DOHH2 (cell line): ENCODE data around the gene FBLN2.

Source experiments
- CTCF ChIP-seq: fragments of 200-600 bp; sonication (generic); IDR thresholded peaks from one replicate; pipeline ENCODE4 v1.5.1; 2014; ENCODE audit warnings: antibody characterized with exemption, mild to moderate bottlenecking, low read depth, low read length; ENCODE audit not compliant: poor library complexity, severe bottlenecking
- EZH2phosphoT487 ChIP-seq: fragments of 200-600 bp; sonication (generic); IDR thresholded peaks from 2 replicates; pipeline ENCODE4 v1.6.1; 2017; ENCODE audit warnings: borderline replicate concordance, mild to moderate bottlenecking, antibody characterized with exemption, low read length, moderate library complexity, mixed read lengths

GRCh38 chr3:13507247-13507569, 41.7 kb upstream of the FBLN2 start:
- TF ChIP-seq CTCF (no peak), EZH2phosphoT487 (no peak)
